ENCODE data around the gene ATP8B3. TPM values are rescaled to one million over a fixed set of nuclear protein-coding genes. Genes with fewer than 3 reads are reported as not detected.

The ATP8B3 gene
- total and polyA plus RNA-seq, 9 of the 15 experiments (the other 6 are each of a cell fraction or from before 2014, with no cell fraction given) = 1.2 to 12.3 (median 3.8) TPM

DNA sequence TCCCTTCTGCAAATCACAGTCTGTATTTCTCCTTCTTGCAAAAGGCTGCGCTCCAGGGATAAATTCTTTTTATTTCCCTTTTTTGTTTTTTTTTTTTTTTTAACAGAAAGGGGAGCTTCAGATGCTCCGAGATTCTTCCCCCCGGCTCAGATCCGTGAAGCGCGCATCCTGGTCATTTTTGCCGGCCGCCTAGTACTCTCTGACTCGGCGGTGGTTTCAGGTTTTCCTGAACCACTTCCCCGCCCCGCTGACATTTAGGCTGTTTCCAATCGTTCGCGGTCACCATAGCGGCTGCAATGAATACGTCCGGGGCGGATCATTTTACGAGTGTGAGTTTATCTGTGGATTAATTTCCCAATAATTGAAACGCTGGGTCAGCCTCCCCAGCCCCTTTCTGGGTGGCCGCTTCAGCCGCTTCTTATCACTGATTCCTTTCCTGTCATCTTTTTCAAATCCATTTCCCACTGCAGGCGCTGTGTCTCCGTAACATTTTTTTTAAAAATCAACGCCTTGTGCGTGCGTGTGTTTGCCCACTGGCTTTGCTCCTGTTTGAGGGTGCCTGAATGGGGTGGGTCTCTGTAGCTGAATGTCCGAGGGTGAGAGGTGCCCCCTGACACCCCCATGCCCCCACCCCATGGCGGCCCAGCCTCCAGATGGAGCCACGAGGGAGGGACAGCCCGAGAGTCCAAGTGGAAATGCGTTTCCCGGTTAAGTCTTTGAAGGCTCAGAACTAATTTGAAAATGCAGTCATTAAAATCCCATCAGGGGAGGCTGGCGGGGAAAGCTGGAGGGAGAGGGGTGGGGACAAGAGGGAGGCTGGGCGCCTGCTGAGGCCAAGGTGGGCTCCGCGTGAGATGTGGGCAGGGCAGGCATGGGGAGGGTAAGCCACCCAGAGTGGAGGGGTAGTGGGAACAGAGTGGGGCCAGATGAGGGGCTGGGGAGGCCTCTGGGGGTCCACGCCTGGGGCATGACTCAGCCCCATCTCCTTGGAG lies 48.1 kb downstream of the ATP8B3 start:
- BruUV-seq (replicated peaks) = no TSS peak
- Histone ChIP-seq H3K4me1 (replicated peaks in 1 of 2; ENCODE audit: control insufficient read depth in 2 of 2, insufficient read depth in 2 of 2, low read length in 2 of 2) (peaks cover 9 to 63% of the 10 kb centered on the region in 2 experiments; a peak in 4 of 5 replicates), H3K4me2 (ENCODE audit: insufficient read depth, low read length) (no peak overlapping the region), H3K9me1 (ENCODE audit: control insufficient read depth, insufficient read depth, low read length) (no peaks in the 10 kb centered on the region), H3K36me3 (ENCODE audit: control insufficient read depth, insufficient read depth, low read length) (no peaks in the 10 kb centered on the region), H3K4me3 (no peak overlapping the region), H2AFZ (ENCODE audit: low read depth, low read length) (no peak overlapping the region), H3K27me3 (ENCODE audit: control insufficient read depth in 2 of 2, insufficient read depth in 2 of 2, low read length in 2 of 2) (peaks cover 8 to 36% of the 10 kb centered on the region in 2 experiments; a peak in 4 of 5 replicates), H3K9ac (ENCODE audit: insufficient read depth in 1 of 2, low read depth in 2 of 2, low read length in 2 of 2) (no peak overlapping the region), H3K79me2 (ENCODE audit: control insufficient read depth, insufficient read depth, low read length) (no peaks in the 10 kb centered on the region), H3K9me3 (replicated peaks; ENCODE audit: control insufficient read depth, insufficient read depth, low read depth, low read length) (no peaks in the 10 kb centered on the region), H3K27ac (ENCODE audit: extremely low read depth, low read depth, low read length) (no peak overlapping the region), H4K20me1 (replicated peaks; ENCODE audit: control insufficient read depth, insufficient read depth, low read length) (no peaks in the 10 kb centered on the region; the same call in 1 of the 2 replicates)
- 6% methylated on average over 36 of the region's 39 CpGs for WGBS (ENCODE audit: insufficient coverage, low coverage, missing lambda C conversion rate)
- FAIRE-seq (no peak), DNase-seq (ENCODE audit: extremely low read depth in 1 of 4, low spot score in 3 of 4) (no peak), ATAC-seq (no peak)
- TF ChIP-seq ZNF146 (CRISPR knock-in tag; IDR thresholded peaks at IDR 0.05; ENCODE audit: unreplicated experiment) (peak; percentile 59), ZNF197 (CRISPR knock-in tag; IDR thresholded peaks at IDR 0.05; ENCODE audit: low read depth) (no peak)
- POLR2A ChIA-PET = no interaction called here
- in situ Hi-C loops (cut with MboI) = loop anchor here (10.0 kb wide), 1 partner anchor 219 kb away; no protein-coding TSS in a partner anchor
- intact Hi-C loops (cut with micrococcal nuclease) = loop anchor here (10.0 kb wide), 1 partner anchor 219 kb away; no protein-coding TSS in a partner anchor
- CTCF ChIA-PET (ENCODE audit: low intra/inter-chr PET ratio) = no interaction called here
